ENCODE data around the gene NPAS2. TPM values are rescaled to one million over a fixed set of nuclear protein-coding genes. Genes with fewer than 3 reads are reported as not detected.

Gene NPAS2
- total and polyA plus RNA-seq, 7 donors: 8.5 to 56.2 (median 17.3) TPM

- TF ChIP-seq, protein P1, sequence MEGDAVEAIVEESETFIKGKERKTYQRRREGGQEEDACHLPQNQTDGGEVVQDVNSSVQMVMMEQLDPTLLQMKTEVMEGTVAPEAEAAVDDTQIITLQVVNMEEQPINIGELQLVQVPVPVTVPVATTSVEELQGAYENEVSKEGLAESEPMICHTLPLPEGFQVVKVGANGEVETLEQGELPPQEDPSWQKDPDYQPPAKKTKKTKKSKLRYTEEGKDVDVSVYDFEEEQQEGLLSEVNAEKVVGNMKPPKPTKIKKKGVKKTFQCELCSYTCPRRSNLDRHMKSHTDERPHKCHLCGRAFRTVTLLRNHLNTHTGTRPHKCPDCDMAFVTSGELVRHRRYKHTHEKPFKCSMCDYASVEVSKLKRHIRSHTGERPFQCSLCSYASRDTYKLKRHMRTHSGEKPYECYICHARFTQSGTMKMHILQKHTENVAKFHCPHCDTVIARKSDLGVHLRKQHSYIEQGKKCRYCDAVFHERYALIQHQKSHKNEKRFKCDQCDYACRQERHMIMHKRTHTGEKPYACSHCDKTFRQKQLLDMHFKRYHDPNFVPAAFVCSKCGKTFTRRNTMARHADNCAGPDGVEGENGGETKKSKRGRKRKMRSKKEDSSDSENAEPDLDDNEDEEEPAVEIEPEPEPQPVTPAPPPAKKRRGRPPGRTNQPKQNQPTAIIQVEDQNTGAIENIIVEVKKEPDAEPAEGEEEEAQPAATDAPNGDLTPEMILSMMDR (IDR thresholded peaks at IDR 0.05): no peak
- ATAC-seq: no peak
- 87 to 95% (median 91%) methylated on average over 17 of the region's 17 CpGs for WGBS, 3 donors
Observed at GRCh38 chr2:100993294-100993693, 173.4 kb downstream of the NPAS2 start.

DNA sequence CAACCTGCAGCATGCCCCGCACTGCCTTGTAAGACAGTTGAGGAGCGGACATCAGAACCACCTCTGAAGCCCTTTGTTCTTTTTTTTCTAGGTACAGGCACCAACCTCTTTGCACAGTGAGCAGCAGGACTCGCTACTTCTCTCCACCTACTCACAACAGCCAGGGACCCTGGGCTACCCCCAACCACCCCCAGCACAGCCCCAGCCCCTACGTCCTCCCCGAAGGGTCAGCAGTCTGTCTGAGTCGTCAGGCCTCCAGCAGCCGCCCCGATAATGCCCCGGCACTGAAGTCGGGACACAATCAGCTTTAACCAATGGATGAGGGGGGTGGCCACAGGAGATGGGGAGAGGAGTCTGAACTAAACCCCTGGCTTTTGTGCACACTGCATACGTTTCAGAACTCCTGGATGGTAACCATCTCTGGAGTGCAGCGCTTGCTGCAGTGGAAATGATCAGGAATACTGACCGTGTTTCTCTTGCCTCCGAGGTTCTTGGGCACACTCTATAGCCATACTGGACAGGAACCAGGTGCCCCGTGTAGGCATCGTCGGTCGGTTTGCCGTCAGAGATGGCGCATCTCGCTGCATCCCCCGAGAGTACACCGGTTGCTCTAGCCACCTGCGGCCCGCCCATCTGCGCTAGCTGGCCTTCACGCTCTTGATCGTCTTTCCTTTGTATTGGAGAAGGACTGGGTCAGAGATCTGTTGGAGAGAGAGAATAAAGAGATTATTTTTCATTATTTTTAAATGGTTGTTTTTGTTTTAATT is 175.6 kb downstream of the NPAS2 start:
- no peaks in the 10 kb centered on the region for H3K9me3 ChIP-seq
- 89 to 91% (median 90%) methylated on average over 28 of the region's 28 CpGs for WGBS, 3 donors
- TF ChIP-seq, protein P1 (IDR thresholded peaks at IDR 0.05): no peak
- DNase-seq: no peak
- intact Hi-C loops (cut with DNase I): loop anchor here in 1 of 2 donors (1.0 kb wide), 1 partner anchor 177 kb away; no protein-coding TSS in a partner anchor
- H3K27me3 ChIP-seq (ENCODE audit: insufficient read depth in 3 of 3, low read length in 2 of 3): no peaks in the 10 kb centered on the region
- H3K4me3 ChIP-seq: no peak overlapping the region
- no peak overlapping the region for H3K27ac ChIP-seq
- peaks cover 0 to 54% of the 10 kb centered on the region in 2 donors for H3K36me3 ChIP-seq (ENCODE audit: insufficient read depth in 1 of 2, low read depth in 1 of 2)
- no peaks in the 10 kb centered on the region for H3K4me1 ChIP-seq
- no peak for ATAC-seq

More at GRCh38 chr2:100993294-100993693, 173.4 kb downstream of the NPAS2 start:
- no peak for DNase-seq
- H3K36me3 ChIP-seq (ENCODE audit: insufficient read depth in 1 of 2, low read depth in 1 of 2): peaks cover 0 to 59% of the 10 kb centered on the region in 2 donors
- H3K4me1 ChIP-seq: no peaks in the 10 kb centered on the region
- intact Hi-C loops (cut with DNase I): no loop called here
- H3K9me3 ChIP-seq: no peaks in the 10 kb centered on the region
- H3K27ac ChIP-seq: no peak overlapping the region
- no peak overlapping the region for H3K4me3 ChIP-seq
- no peaks in the 10 kb centered on the region for H3K27me3 ChIP-seq (ENCODE audit: insufficient read depth in 3 of 3, low read length in 2 of 3)

GRCh38 chr2:100997509-100998234 is 177.7 kb downstream of the NPAS2 start:
- no peaks in the 10 kb centered on the region for H3K4me1 ChIP-seq
- 88 to 91% (median 89%) methylated on average over 5 of the region's 5 CpGs for WGBS, 3 donors
- no peaks in the 10 kb centered on the region for H3K9me3 ChIP-seq
- intact Hi-C loops (cut with DNase I): no loop called here
- H3K4me3 ChIP-seq: no peak overlapping the region
- ATAC-seq: no peak
- H3K27ac ChIP-seq: no peak overlapping the region
- TF ChIP-seq, protein P1 (IDR thresholded peaks at IDR 0.05): no peak
- H3K27me3 ChIP-seq (ENCODE audit: insufficient read depth in 3 of 3, low read length in 2 of 3): no peaks in the 10 kb centered on the region
- H3K36me3 ChIP-seq (ENCODE audit: insufficient read depth in 1 of 2, low read depth in 1 of 2): peaks cover 0 to 40% of the 10 kb centered on the region in 2 donors
- DNase-seq: no peak

DNA sequence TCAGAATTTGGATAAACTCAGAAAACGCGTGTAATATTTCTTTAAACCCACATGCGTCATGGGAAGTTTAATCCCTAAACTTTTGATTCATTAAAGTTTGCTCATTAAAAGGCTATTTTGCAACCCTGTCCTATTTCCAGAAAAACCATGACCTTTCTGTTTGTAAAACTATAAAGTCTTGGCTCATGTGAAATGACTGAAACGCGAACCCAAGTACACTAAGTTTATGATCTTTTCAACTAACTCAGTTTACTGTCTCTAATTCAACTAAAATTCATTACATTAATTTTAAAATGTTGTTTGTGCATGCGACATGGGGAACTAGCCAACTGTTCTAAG is 178.3 kb downstream of the NPAS2 start:
- no peaks in the 10 kb centered on the region for H3K9me3 ChIP-seq
- 35 to 57% (median 35%) methylated on average over 6 of the region's 6 CpGs for WGBS, 3 donors
- H3K4me1 ChIP-seq: no peaks in the 10 kb centered on the region
- ATAC-seq: no peak
- intact Hi-C loops (cut with DNase I): no loop called here
- TF ChIP-seq, protein P1 (IDR thresholded peaks at IDR 0.05): no peak
- DNase-seq: no peak
- no peak overlapping the region for H3K4me3 ChIP-seq
- H3K36me3 ChIP-seq (ENCODE audit: insufficient read depth in 1 of 2, low read depth in 1 of 2): peaks cover 0 to 41% of the 10 kb centered on the region in 2 donors
- H3K27ac ChIP-seq: no peak overlapping the region
- H3K27me3 ChIP-seq (ENCODE audit: insufficient read depth in 3 of 3, low read length in 2 of 3): no peaks in the 10 kb centered on the region
